HCT116 (cell line): ENCODE data around the gene DHFR2.

Source experiments
- ATF3 ChIP-seq: IDR thresholded peaks from 2 replicates; pipeline ENCODE4 v1.6.1; 2012
- CTCF ChIP-seq, 3 experiments: fragments of 200-600 bp in 1 of 3; sonication (generic) in 1 of 3; IDR thresholded peaks in 2 of 3; conservative IDR thresholded peaks in 1 of 3; 2 replicates each; pipeline ENCODE4 v1.5.1; 2012 to 2017; ENCODE audit warnings: low read depth in 2 of 3, low read length in 2 of 3, antibody characterized with exemption in 1 of 3, borderline replicate concordance in 1 of 3, control low read depth in 1 of 3, mild to moderate bottlenecking in 1 of 3, mixed read lengths in 1 of 3, mixed run types in 1 of 3, moderate library complexity in 1 of 3; ENCODE audit not compliant: insufficient read depth in 1 of 3
- FOSL1 ChIP-seq: IDR thresholded peaks from 2 replicates; pipeline ENCODE4 v1.6.1; 2012; ENCODE audit warnings: low read depth
- MAX ChIP-seq: IDR thresholded peaks from 2 replicates; pipeline ENCODE4 v1.6.1; 2012
- POLR2A ChIP-seq: IDR thresholded peaks from 2 replicates; pipeline ENCODE4 v1.7.0; 2011; ENCODE audit warnings: borderline replicate concordance; ENCODE audit not compliant: insufficient read depth, insufficient read length; ENCODE audit errors: extremely low read depth
- POLR2AphosphoS5 ChIP-seq: IDR thresholded peaks from 2 replicates; pipeline ENCODE4 v1.6.1; 2011; ENCODE audit warnings: mild to moderate bottlenecking, low read depth, low read length, moderate library complexity
- RAD21 ChIP-seq: IDR thresholded peaks from 2 replicates; pipeline ENCODE4 v1.6.1; 2012; ENCODE audit warnings: low read depth, mild to moderate bottlenecking
- REST ChIP-seq: IDR thresholded peaks from 2 replicates; pipeline ENCODE4 v1.6.1; 2012; ENCODE audit warnings: low read depth
- ZNF274 ChIP-seq: fragments of 200-500 bp; sonication (Bioruptor generic); IDR thresholded peaks from 2 replicates; pipeline ENCODE4 v1.6.1; 2014; ENCODE audit warnings: mild to moderate bottlenecking, low read depth, low read length, inconsistent platforms

GRCh38 chr3:94015025-94015424 is 47.7 kb downstream of the DHFR2 start:
- TF ChIP-seq FOSL1 = no peak
- no peak for TF ChIP-seq ATF3
- TF ChIP-seq CTCF (IDR thresholded peaks at IDR 0.05 in 2 of 3, conservative IDR thresholded peaks at IDR 0.05 in 1 of 3; ENCODE audit: borderline replicate concordance in 1 of 3, insufficient read depth in 1 of 3, low read depth in 2 of 3, low read length in 2 of 3) = no peak
- no peak for TF ChIP-seq ZNF274
- no peak for TF ChIP-seq REST
- no peak for TF ChIP-seq POLR2A
- no peak for TF ChIP-seq RAD21
- TF ChIP-seq MAX = no peak
- no peak for TF ChIP-seq POLR2AphosphoS5
